KMS-11 (cell line): ENCODE measurements around the gene ZAP70.

Experiments used
- H2AFZ ChIP-seq: fragments of 200-600 bp; sonication (generic); 2 replicates; pipeline ENCODE4 v1.6.1; 2016; ENCODE audit warnings: antibody characterized with exemption, mixed run types, low read depth
- H3K27ac ChIP-seq: fragments of 200-600 bp; sonication (generic); 2 replicates; pipeline ENCODE4 v1.6.1; 2016; ENCODE audit warnings: mild to moderate bottlenecking, mixed run types
- H3K27me3 ChIP-seq: fragments of 200-600 bp; sonication (generic); 2 replicates; pipeline ENCODE4 v1.6.1; 2017; ENCODE audit warnings: mild to moderate bottlenecking, low read depth, mixed run types, moderate library complexity; ENCODE audit not compliant: insufficient read depth
- H3K36me3 ChIP-seq: fragments of 200-600 bp; sonication (generic); 2 replicates; pipeline ENCODE4 v1.6.1; 2017; ENCODE audit warnings: mild to moderate bottlenecking, mixed run types; ENCODE audit not compliant: insufficient read depth
- H3K4me1 ChIP-seq: fragments of 200-600 bp; sonication (generic); 2 replicates; pipeline ENCODE4 v1.6.1; 2016; ENCODE audit warnings: mild to moderate bottlenecking, low read depth, mixed run types; ENCODE audit not compliant: poor library complexity, severe bottlenecking
- H3K4me2 ChIP-seq: fragments of 200-600 bp; sonication (generic); 2 replicates; pipeline ENCODE4 v1.7.0; 2016; ENCODE audit warnings: mild to moderate bottlenecking, mixed run types
- H3K4me3 ChIP-seq: fragments of 200-600 bp; sonication (generic); IDR thresholded peaks from 2 replicates; pipeline ENCODE4 v1.6.1; 2017; ENCODE audit warnings: low read depth, low read length, mixed read lengths; ENCODE audit not compliant: insufficient read depth
- H3K79me2 ChIP-seq: fragments of 200-600 bp; sonication (generic); 2 replicates; pipeline ENCODE4 v1.6.1; 2016; ENCODE audit warnings: low read depth, mixed run types; ENCODE audit not compliant: insufficient read depth
- H3K9ac ChIP-seq: fragments of 200-600 bp; sonication (generic); 2 replicates; pipeline ENCODE4 v1.6.1; 2016; ENCODE audit warnings: mild to moderate bottlenecking, mixed run types
- H4K20me1 ChIP-seq: fragments of 200-600 bp; sonication (generic); 2 replicates; pipeline ENCODE4 v1.6.1; 2016; ENCODE audit warnings: mild to moderate bottlenecking, mixed run types; ENCODE audit not compliant: insufficient read depth
- TF ChIP-seq, protein P1 (sequence below): fragments of 200-600 bp; sonication (generic); conservative IDR thresholded peaks from 2 replicates; pipeline ENCODE4 v1.6.1; 2017; ENCODE audit warnings: low read depth, mild to moderate bottlenecking, antibody characterized with exemption, low read length, moderate library complexity, mixed read lengths

Gene ZAP70

GRCh38 chr2:97701186-97701585 lies 12.2 kb upstream of the ZAP70 start:
- no peak overlapping the region for H3K4me3 ChIP-seq
- no peaks in the 10 kb centered on the region for H3K79me2 ChIP-seq
- TF ChIP-seq, protein P1, sequence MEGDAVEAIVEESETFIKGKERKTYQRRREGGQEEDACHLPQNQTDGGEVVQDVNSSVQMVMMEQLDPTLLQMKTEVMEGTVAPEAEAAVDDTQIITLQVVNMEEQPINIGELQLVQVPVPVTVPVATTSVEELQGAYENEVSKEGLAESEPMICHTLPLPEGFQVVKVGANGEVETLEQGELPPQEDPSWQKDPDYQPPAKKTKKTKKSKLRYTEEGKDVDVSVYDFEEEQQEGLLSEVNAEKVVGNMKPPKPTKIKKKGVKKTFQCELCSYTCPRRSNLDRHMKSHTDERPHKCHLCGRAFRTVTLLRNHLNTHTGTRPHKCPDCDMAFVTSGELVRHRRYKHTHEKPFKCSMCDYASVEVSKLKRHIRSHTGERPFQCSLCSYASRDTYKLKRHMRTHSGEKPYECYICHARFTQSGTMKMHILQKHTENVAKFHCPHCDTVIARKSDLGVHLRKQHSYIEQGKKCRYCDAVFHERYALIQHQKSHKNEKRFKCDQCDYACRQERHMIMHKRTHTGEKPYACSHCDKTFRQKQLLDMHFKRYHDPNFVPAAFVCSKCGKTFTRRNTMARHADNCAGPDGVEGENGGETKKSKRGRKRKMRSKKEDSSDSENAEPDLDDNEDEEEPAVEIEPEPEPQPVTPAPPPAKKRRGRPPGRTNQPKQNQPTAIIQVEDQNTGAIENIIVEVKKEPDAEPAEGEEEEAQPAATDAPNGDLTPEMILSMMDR = no peak
- H3K4me1 ChIP-seq = peaks cover 5% of the 10 kb centered on the region
- no peak overlapping the region for H3K27ac ChIP-seq
- no peak overlapping the region for H3K4me2 ChIP-seq
- H4K20me1 ChIP-seq = no peaks in the 10 kb centered on the region
- no peaks in the 10 kb centered on the region for H3K36me3 ChIP-seq
- no peaks in the 10 kb centered on the region for H3K27me3 ChIP-seq
- H3K9ac ChIP-seq = no peak overlapping the region
- no peak overlapping the region for H2AFZ ChIP-seq

DNA sequence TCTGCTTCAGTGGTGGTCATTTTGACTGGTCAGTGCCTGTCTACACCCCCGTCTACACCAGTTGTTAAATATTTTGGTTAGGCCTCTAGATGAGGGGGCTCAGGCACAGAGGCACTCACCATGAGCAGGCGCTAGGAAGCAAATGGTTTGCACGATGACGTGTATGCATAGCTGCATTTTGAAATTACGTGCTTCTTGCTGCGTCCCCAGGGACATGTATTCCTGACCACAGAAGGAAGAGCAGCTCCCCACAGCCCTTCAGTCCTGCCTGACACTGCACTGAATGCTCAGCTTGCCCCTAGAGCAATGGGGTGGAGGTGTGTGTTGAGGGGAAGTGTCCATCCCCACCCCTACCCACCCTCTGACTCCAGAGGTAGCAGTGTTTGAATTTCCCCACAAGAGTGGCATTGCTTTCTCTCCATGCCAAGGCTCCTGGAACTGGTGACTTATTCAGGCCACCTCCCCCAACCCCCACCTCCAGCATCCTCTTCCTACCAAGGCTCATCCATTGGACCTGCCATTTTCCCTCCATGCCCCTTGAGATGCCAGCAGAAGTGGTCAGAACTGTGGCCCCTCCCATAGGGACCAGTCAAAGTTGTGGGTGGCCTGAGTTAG lies 11.4 kb upstream of the ZAP70 start:
- Histone ChIP-seq H3K4me2 (no peak overlapping the region), H3K27ac (no peak overlapping the region), H2AFZ (no peak overlapping the region), H3K36me3 (no peaks in the 10 kb centered on the region), H3K79me2 (no peaks in the 10 kb centered on the region), H4K20me1 (no peaks in the 10 kb centered on the region), H3K4me3 (no peak overlapping the region), H3K9ac (no peak overlapping the region), H3K4me1 (peaks cover 2% of the 10 kb centered on the region), H3K27me3 (no peaks in the 10 kb centered on the region)
- TF ChIP-seq, protein P1 = no peak

- Histone ChIP-seq H3K27me3 (no peaks in the 10 kb centered on the region), H3K4me2 (no peak overlapping the region), H3K4me1 (no peaks in the 10 kb centered on the region), H3K9ac (no peak overlapping the region), H2AFZ (no peak overlapping the region), H3K79me2 (no peaks in the 10 kb centered on the region), H4K20me1 (no peaks in the 10 kb centered on the region), H3K4me3 (no peak overlapping the region), H3K36me3 (no peaks in the 10 kb centered on the region), H3K27ac (no peak overlapping the region)
- TF ChIP-seq, protein P1 = no peak
Measured at GRCh38 chr2:97702731-97703470, 10.5 kb upstream of the ZAP70 start.

DNA sequence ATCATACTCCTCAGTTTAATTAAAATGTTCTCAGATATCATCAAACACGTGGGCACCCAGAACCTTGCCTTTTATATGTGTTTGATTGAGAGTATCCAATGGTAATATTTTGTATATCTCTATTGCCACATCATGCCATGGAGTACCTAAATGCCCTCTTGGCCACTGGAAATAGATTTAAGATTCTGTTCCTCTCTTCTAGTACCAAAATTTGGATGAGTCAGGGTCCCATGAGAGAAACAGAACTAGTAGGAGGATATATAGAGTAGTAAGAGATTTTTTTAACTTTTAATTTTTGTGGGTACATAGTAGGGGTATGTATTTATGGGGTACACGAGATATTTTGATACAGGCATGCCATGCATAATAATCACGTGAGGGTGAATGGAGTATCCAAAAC lies 9.6 kb upstream of the ZAP70 start:
- TF ChIP-seq, protein P1 = no peak
- H2AFZ ChIP-seq = no peak overlapping the region
- H3K27me3 ChIP-seq = no peaks in the 10 kb centered on the region
- H3K4me1 ChIP-seq = no peaks in the 10 kb centered on the region
- H3K9ac ChIP-seq = no peak overlapping the region
- no peaks in the 10 kb centered on the region for H4K20me1 ChIP-seq
- no peaks in the 10 kb centered on the region for H3K36me3 ChIP-seq
- H3K27ac ChIP-seq = no peak overlapping the region
- no peak overlapping the region for H3K4me3 ChIP-seq
- H3K4me2 ChIP-seq = no peak overlapping the region
- no peaks in the 10 kb centered on the region for H3K79me2 ChIP-seq
